GM12872 (cell line): Measurements from ENCODE around the gene PCSK5.

ENCODE experiments used
- TF ChIP-seq, protein P1 (sequence below): IDR thresholded peaks from 3 replicates; pipeline ENCODE4 v1.5.1; 2011; ENCODE audit warnings: low read depth, mild to moderate bottlenecking, low read length, moderate library complexity; ENCODE audit not compliant: insufficient read depth

Gene PCSK5

DNA sequence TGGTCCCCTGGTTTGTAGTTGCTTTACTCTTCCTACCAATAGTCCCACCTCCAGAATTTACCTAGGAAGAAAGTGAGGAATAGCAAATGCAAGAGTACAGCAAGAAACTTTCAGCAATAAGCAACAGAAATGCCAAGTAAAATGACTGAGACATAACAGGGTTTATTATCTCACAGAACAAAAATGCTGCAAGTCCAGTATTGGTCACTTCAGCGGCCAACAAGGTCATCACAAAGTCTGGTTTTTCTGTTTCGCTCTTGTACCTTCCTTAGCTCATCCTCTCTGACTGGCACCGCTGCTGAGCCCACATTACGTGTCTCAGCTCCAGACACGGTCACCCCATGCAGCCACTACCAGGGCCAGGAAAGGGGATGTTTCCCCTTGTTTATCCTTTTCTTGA lies 421.1 kb downstream of the PCSK5 start:
- TF ChIP-seq, protein P1, sequence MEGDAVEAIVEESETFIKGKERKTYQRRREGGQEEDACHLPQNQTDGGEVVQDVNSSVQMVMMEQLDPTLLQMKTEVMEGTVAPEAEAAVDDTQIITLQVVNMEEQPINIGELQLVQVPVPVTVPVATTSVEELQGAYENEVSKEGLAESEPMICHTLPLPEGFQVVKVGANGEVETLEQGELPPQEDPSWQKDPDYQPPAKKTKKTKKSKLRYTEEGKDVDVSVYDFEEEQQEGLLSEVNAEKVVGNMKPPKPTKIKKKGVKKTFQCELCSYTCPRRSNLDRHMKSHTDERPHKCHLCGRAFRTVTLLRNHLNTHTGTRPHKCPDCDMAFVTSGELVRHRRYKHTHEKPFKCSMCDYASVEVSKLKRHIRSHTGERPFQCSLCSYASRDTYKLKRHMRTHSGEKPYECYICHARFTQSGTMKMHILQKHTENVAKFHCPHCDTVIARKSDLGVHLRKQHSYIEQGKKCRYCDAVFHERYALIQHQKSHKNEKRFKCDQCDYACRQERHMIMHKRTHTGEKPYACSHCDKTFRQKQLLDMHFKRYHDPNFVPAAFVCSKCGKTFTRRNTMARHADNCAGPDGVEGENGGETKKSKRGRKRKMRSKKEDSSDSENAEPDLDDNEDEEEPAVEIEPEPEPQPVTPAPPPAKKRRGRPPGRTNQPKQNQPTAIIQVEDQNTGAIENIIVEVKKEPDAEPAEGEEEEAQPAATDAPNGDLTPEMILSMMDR, result no peak

DNA sequence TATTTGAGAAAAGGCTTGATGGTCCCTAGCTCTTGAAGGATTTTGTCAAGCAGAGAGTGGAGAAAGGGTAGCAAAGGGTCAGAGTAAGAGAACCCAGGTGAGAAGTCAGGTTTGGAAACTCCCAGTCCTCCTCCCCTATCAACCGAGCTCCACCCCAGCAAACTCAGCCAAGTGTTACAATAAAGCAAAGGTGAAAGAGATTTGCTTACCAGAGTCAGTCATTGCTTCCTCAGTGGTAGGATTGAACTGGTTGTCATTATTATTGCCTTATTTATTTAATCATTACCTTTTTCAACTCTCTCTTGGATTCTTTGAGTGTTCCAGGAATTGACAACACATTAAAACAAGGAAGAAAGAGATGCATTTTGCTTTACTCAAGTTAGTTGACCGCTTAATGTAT lies 423.3 kb downstream of the PCSK5 start:
- TF ChIP-seq, protein P1, result no peak

DNA sequence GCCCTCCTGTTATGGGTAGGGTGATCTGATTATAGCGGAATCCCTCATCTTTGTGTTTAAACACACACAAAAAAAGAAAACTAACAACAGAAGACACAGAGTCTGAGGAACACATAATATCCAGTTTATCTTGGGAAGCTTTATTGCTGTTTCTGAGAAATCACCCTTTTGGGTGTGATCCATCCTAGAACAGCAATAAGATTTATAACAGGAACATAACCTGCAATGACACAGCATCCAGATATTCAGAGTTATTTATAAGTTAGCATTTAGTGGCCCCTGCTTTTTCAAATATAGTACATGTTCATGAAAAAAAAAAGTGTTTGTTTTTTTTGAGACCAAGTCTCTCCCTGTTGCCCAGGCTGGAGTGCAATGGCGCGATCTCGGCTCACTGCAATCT lies 423.8 kb downstream of the PCSK5 start:
- TF ChIP-seq, protein P1, result no peak

DNA sequence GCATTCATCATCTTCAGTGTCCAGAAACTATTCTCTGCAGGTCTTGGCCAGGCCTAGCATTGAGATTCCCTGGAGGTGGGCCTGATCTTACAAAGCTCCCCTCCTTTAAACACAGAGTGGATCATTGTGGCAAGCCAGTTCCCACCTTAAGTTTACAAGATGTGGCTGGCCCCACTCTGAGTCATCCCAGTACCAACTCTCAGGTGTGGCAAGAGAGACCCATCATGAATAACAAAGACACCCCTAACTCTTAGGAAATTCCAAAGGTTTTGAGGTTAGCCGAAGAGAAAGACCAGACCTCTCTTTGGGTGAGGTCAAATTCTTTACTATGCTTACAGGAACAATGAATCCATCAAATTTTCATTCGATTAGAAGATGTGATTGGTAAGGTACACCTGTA lies 425.6 kb downstream of the PCSK5 start:
- TF ChIP-seq, protein P1, result no peak

DNA sequence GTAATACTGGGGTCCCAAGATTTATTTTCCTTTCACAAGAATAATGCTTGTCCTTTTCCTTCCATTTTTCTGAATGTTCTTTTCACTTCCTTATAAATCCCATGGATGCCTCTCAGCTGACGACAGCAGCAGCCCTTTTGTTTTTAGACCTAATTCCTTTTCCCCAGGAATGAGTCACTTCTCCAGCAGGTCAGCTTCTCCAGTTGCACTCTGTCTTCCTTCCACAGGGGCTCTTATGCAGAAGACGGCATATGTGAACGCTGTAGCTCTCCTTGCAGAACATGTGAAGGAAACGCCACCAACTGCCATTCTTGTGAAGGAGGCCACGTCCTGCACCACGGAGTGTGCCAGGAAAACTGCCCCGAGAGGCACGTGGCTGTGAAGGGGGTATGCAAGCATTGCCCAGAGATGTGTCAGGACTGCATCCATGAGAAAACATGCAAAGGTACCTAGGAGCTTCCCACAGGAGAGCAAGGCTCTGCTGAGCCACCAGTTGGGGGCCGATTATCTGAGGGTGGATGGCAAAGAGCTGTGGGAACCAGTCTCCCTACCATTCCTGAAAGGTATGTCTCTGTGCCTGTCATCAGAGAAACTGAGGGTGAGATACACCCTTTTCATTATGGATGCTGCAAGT lies 430.8 kb downstream of the PCSK5 start:
- TF ChIP-seq, protein P1, result no peak

DNA sequence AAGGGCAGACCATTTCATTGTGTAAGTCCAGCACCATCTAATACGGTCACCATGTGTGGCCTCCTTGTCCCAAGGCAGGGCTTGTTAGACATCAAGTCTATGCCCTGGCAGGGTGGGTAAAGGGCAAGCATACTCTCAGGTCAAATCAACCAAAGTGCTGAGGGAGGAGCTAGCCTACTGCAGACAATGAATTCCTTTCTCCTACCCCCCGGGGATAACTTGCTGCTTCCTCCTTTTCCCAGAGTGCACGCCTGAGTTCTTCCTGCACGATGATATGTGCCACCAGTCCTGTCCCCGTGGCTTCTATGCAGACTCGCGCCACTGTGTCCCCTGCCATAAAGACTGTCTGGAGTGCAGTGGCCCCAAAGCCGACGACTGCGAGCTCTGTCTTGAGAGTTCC lies 432.3 kb downstream of the PCSK5 start:
- TF ChIP-seq, protein P1, result no peak

DNA sequence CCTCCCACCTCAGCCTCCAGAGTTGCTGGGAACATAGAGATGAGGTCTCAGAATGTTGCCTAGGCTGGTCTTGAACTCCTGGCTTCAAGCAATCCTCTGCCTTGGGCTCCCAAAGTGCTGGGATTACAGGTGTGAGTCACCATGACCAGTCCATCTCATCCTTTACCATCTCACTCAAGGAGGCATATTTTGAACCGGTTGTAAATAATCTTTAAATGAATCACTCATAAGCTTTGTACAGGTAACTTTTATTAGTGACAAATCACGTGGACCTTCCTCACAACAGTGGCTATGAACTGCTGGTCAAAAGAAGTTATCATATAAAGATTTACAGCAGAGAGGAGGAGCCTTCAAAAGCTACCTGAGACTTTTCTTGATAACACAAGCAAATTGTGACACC lies 433.0 kb downstream of the PCSK5 start:
- TF ChIP-seq, protein P1, result no peak
